Dedifferentiated amniotic fluid mesenchymal stem cell (primary cell): ENCODE results near the gene CD84.
A peak's percentile ranks its signal among the peaks of the same experiment; 100 is the strongest.
"Not testable (repeated sequence)": the region's sequence is repeated elsewhere in the genome, so short reads cannot be mapped to it uniquely, and the experiment has no call there.

Experiments
- DNase-seq: peaks from one replicate; pipeline ENCODE4 v3.0.0-alpha.2; 2016; ENCODE audit errors: extremely low spot score

Gene CD84

GRCh38 chr1:160608941-160609340, 29.6 kb upstream of the CD84 start:
- no peak for DNase-seq

DNA sequence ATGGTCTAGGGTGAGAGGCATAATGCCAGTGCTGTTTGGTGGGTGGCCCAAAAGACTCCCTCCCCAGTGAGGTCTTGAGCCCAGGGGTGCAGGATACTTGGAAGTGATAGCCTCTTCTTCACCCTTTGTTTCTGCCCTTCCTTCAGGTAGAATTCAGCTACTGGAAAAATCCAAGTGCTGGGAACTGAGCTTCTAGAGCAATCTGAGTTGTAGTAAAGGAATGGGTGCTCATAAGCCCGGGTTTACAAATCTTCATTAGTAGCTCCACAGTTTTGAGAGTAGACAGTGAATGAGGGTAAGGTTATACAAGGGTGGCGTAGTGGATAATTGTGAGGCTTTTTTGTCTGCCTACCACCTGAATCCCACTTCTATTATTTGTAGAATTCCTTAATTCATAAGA, 29.2 kb upstream of the CD84 start:
- no peak for DNase-seq

GRCh38 chr1:160608057-160608456, 28.8 kb upstream of the CD84 start:
- no peak for DNase-seq

DNA sequence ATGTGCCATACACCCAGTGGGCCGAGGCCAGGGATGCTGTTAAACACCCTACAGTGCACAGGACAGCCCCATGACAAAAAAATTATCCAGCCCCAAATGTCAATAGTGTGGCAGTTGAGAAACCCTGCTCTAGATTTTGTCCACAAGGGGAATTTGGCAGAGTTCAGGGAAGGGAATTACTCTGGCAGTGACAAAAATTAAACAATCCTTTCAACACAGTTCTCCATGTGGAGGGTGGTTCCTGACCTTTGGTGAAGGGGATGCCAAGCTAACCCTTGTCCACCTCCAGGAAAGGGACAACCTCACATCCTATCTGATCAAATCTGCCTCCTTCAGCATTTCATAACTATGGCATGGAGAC, 28.4 kb upstream of the CD84 start:
- no peak for DNase-seq

- peak; percentile 34 for DNase-seq
Measured at GRCh38 chr1:160607011-160607671, 27.8 kb upstream of the CD84 start.

DNA sequence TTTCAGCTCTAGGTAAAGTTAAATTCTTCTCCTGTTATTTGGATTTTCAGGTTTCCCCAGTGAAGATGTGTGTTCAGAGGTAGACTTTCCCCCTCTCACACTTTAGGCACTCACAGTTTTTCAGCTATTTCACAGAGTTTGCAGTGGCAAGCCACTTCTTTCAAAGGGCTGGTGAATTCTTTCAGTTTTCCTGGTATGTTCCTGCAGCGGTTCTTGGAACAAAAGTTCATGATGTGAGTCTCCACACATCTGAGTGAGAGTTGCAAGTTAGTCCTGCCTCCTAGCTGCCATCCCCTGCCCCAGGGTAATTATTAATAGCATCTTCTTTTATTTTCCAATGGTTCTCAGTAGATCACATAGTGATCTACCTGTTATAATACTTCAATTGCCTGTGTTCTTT, 27.3 kb upstream of the CD84 start:
- no peak for DNase-seq

GRCh38 chr1:160605792-160606479, 26.6 kb upstream of the CD84 start:
- DNase-seq, result no peak

DNA sequence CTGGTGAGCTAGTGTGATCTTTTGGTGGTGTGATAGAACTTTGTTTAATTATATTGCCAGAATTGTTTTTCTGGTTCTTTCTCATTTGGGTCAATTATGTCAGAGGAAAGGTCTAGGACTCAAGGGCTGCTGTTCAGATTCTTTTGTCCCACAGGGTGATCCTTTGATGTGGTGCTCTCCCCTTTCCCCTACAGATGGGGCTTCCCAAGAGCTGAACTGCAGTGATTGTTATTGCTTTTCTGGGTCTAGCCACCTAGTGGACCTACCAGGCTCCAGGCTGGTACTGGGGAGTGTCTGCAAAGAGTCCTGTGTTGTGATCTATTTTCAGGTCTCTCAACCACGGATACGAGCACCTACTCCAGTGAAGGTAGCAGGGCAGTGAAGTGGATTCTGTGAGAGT, 25.9 kb upstream of the CD84 start:
- DNase-seq, result no peak

DNA sequence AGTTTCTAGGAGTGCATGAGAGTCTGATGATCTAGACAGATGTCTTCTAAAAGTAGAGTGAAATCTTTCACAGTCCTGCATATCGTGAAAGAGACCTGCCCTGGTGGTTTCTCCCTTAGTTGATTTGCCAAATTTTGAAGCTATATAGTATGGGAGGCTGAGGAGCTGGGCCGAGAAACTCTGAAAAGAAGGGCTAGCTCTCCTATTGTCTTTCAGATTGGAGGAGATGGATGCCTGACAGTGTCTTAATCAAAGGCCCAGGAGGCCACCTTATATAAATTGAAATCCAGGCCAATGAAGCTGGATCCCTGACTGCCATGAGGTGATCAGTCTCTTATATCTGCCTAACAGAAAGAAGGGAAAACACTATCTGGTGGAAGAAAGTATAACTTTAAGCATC, 18.4 kb upstream of the CD84 start:
- no peak for DNase-seq

GRCh38 chr1:160597051-160597450, 17.8 kb upstream of the CD84 start:
- DNase-seq, result no peak

DNA sequence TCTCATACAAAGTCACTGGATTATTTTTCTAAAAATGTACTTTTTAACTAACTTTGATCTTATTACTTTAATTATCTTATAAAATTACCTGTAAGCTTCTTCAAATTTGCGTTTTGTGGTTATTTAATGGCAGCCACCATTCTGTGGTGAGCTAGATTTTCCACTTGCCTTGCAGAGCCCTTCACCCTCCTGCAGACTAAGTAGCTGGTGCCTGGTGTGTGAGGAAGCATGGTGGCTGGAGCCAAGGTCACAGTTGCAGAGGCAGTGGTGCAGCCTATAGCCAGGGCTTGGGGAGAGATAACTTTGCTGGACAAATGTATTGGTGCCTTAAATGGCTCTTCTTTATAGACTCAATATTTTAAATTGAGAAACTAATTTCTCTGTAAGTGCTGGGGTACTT, 11.2 kb upstream of the CD84 start:
- no peak for DNase-seq

DNA sequence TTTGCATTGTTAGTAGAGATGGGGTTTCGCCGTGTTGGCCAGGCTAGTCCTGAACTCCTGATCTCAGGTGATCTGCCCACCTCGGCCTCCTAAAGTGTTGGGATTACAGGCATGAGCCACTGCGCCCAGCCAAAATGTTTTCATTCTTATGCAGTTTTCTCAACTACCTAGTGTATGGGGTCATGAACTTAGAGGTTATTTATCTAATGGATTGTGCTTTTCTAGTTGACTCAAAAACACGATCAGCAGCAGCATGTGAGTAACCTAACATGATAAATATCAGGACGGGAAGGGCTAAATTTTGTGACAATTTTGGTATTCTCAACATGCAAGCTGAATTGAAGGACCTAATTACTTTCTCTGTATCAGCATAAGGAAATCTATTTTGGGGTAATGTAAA, 9.2 kb upstream of the CD84 start:
- DNase-seq, result no peak

DNA sequence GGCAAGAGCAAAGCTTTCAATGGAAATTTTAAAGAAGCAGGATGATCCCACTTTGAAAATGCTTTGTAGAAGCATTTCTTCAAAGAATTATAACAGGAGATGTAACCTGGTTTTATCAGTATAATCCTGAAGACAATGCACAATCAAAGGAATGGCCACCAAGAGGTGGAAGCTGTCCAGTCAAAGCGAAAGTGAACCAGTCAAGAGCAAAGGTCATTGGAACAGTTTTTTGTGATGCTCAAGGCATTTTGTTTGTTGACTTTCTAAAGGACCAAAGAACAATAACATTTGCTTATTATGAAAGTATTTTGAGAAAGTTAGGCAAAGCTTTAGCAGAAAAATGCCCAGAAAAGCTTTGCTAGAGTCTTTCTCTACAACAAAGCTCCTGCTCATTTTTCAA, 5.5 kb upstream of the CD84 start:
- DNase-seq, result no peak

- not testable (repeated sequence) for DNase-seq
Measured at GRCh38 chr1:160582976-160583375, 3.7 kb upstream of the CD84 start.

- DNase-seq, result no peak
Measured at GRCh38 chr1:160581961-160582360, 2.7 kb upstream of the CD84 start.

- no peak for DNase-seq
Measured at GRCh38 chr1:160580221-160580812, 1.0 kb upstream of the CD84 start.

DNA sequence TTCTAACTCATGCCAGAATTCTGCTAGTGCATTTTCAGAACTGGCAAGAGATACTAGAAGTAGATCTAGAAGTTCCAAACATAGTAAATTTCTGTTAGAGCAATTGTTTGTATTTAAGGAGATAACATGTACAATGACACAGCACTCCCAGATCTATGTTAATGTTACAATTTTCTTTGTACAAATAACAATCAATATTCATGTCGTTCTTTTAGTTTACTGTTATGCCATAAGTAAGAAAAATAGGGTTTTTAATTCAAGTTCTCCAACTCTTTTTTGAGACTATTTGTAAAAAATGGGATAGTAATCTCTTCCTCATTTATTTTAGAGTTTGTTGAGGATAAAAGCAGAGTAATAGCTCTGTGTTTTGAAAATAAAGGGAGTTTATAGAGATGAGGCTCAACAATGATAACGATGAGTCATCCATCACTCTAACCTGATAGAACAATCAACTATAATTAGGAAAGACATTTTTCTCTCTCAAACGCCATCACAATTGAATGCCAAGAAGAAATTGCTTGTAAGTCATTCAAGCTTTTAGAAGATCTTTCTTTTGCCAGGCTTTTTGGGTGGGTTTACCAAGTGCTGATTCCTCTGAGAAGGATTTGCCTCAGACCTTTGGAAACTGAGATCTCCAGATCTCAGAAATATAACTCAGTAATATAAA, 638 bp downstream of the CD84 start:
- no peak for DNase-seq

- DNase-seq, result no peak
Measured at GRCh38 chr1:160578175-160578524, 1.1 kb downstream of the CD84 start.

GRCh38 chr1:160577671-160578070, 1.6 kb downstream of the CD84 start:
- no peak for DNase-seq

- DNase-seq, result no peak
Measured at GRCh38 chr1:160576884-160577283, 2.4 kb downstream of the CD84 start.

DNA sequence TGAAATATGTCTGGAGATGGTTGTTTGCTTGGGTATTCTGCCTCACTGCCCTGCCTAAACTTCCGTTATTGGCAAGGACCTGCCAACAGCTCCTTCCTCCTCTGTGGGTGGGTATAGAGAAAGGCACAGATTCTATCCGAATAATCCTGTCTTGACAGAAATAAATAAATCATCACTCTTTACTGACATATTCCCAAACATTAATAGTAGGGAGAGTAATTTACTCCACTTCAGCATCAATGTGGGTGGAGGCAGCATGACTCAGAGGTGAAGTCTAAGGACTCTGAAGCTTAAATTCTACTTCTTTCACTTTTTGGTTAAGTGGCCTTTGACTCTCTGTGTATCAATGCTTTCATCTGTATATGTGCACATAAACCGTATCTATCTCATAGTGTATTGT, 2.9 kb downstream of the CD84 start:
- no peak for DNase-seq

- no peak for DNase-seq
Measured at GRCh38 chr1:160575112-160575664, 4.1 kb downstream of the CD84 start.

- no peak for DNase-seq
Measured at GRCh38 chr1:160570840-160571239, 8.5 kb downstream of the CD84 start.
